Keratinocyte (primary cell): ENCODE measurements around the gene SLC8A1. TPM values are rescaled to one million over a fixed set of nuclear protein-coding genes. Genes with fewer than 3 reads are reported as not detected.

ENCODE experiments used
- DNase-seq: peaks from one replicate; pipeline ENCODE4 v3.0.0-alpha.2; 2011; ENCODE audit warnings: low read depth, missing footprints, low spot score
- FAIRE-seq: peaks from 2 replicates; lab custom pipeline; 2011; peaks lifted over from hg19 to GRCh38; lab: Jason Lieb, UNC
- H2AFZ ChIP-seq: 2 replicates; pipeline ENCODE4 v1.6.0; 2012; ENCODE audit warnings: low read length, control low read depth, inconsistent platforms; ENCODE audit not compliant: control insufficient read depth
- H3K27ac ChIP-seq: 2 replicates; pipeline ENCODE4 v1.5.1; 2011; ENCODE audit warnings: low read length; ENCODE audit not compliant: control insufficient read depth, insufficient read depth
- H3K27me3 ChIP-seq: 3 replicates; pipeline ENCODE4 v1.6.0; 2011; ENCODE audit warnings: low read length; ENCODE audit not compliant: control insufficient read depth, insufficient read depth; ENCODE audit errors: extremely low read depth
- H3K36me3 ChIP-seq, 2 experiments: 2 replicates in 1 of 2; 3 replicates in 1 of 2; pipeline ENCODE4 v1.5.1; 2011; ENCODE audit warnings: low read length in 2 of 2, mild to moderate bottlenecking in 1 of 2; ENCODE audit not compliant: control insufficient read depth in 2 of 2, insufficient read depth in 2 of 2; ENCODE audit errors: extremely low read depth in 1 of 2
- H3K4me1 ChIP-seq: 3 replicates; pipeline ENCODE4 v1.5.1; 2011; ENCODE audit warnings: low read length; ENCODE audit not compliant: control insufficient read depth, insufficient read depth; ENCODE audit errors: extremely low read depth
- H3K4me2 ChIP-seq: 3 replicates; pipeline ENCODE4 v1.6.0; 2011; ENCODE audit warnings: low read depth, low read length; ENCODE audit not compliant: control insufficient read depth, insufficient read depth; ENCODE audit errors: extremely low read depth
- H3K4me3 ChIP-seq, 3 experiments: fragments of 200-600 bp in 1 of 3; sonication (generic) in 1 of 3; 2 replicates in 2 of 3; 3 replicates in 1 of 3; pipeline ENCODE4 v1.5.1; 2011 to 2016; ENCODE audit warnings: low read length in 3 of 3, mild to moderate bottlenecking in 3 of 3, control low read depth in 2 of 3, inconsistent platforms in 1 of 3, low read depth in 1 of 3, mixed read lengths in 1 of 3, mixed run types in 1 of 3, moderate library complexity in 1 of 3; ENCODE audit not compliant: control insufficient read depth in 2 of 3, insufficient read depth in 2 of 3; ENCODE audit errors: extremely low read depth in 1 of 3
- H3K79me2 ChIP-seq: 2 replicates; pipeline ENCODE4 v1.6.0; 2012; ENCODE audit warnings: low read length; ENCODE audit not compliant: control insufficient read depth, insufficient read depth
- H3K9ac ChIP-seq: 3 replicates; pipeline ENCODE4 v1.6.0; 2011; ENCODE audit warnings: low read length; ENCODE audit not compliant: control insufficient read depth, insufficient read depth; ENCODE audit errors: extremely low read depth
- H3K9me1 ChIP-seq: 3 replicates; pipeline ENCODE4 v1.6.0; 2011; ENCODE audit warnings: low read length; ENCODE audit not compliant: control insufficient read depth, insufficient read depth; ENCODE audit errors: extremely low read depth
- H3K9me3 ChIP-seq: 2 replicates; pipeline ENCODE4 v1.5.1; 2012; ENCODE audit warnings: low read depth, low read length; ENCODE audit not compliant: control insufficient read depth
- H4K20me1 ChIP-seq: 3 replicates; pipeline ENCODE4 v1.6.0; 2011; ENCODE audit warnings: low read length; ENCODE audit not compliant: control insufficient read depth, insufficient read depth; ENCODE audit errors: extremely low read depth
- CTCF ChIP-seq, 3 experiments: IDR thresholded peaks in 1 of 3; conservative IDR thresholded peaks in 1 of 3; optimal IDR thresholded peaks in 1 of 3; 2 replicates in 2 of 3; 3 replicates in 1 of 3; pipeline versions ENCODE3 to v1.5.1; 2011; ENCODE audit warnings: low read length in 3 of 3, mild to moderate bottlenecking in 3 of 3, moderate library complexity in 2 of 3, control low read depth in 1 of 3, inconsistent platforms in 1 of 3; ENCODE audit not compliant: insufficient read depth in 2 of 3; ENCODE audit errors: extremely low read depth in 1 of 3
- EZH2 ChIP-seq: IDR thresholded peaks from one replicate; pipeline ENCODE4 v1.6.1; 2012; ENCODE audit warnings: inconsistent platforms, mild to moderate bottlenecking, low read length, moderate library complexity
- dilution Hi-C: fragments of 300-500 bp; cut with MboI; formaldehyde crosslinking; loops from one replicate; pipeline ENCODE4 v1.7.0; 2020; ENCODE audit warnings: low sequenced_read_pairs; ENCODE audit not compliant: extremely low pct_ligation_motif_present
- polyA plus RNA-seq, 5 experiments: library from polyadenylated mRNA; depleted of rRNA in 3 of 5; stranded (reverse) in 3 of 5; stranded (forward) in 1 of 5; unstranded in 1 of 5; fragments of >200 nt; gene quantifications; 1 replicate in 1 of 5; 2 replicates in 3 of 5; 3 replicates in 1 of 5; pipeline versions ENCODE4 v1.2.1 to v1.2.3, GENCODE V29; 2011 to 2012; ENCODE audit warnings: missing spikeins in 2 of 5, low read depth in 1 of 5, low replicate concordance in 1 of 5

Gene SLC8A1
- polyA plus RNA-seq, 1 donor (not counting 4 experiments of a cell fraction or from before 2014, with no cell fraction given): 2.7 TPM

GRCh38 chr2:40497251-40497859 lies 45.5 kb upstream of the SLC8A1 start:
- dilution Hi-C loops: no loop called here
- Histone ChIP-seq H3K27ac (no peak overlapping the region), H3K4me1 (no peaks in the 10 kb centered on the region), H3K9me1 (no peaks in the 10 kb centered on the region), H4K20me1 (no peaks in the 10 kb centered on the region), H3K9me3 (no peaks in the 10 kb centered on the region), H3K4me2 (no peak overlapping the region), H3K79me2 (no peaks in the 10 kb centered on the region), H3K4me3 (no peak overlapping the region), H3K27me3 (no peaks in the 10 kb centered on the region), H2AFZ (no peak overlapping the region), H3K36me3 (no peaks in the 10 kb centered on the region), H3K9ac (no peak overlapping the region)
- no peak for TF ChIP-seq CTCF (optimal IDR thresholded peaks at IDR 0.05 in 1 of 3, IDR thresholded peaks at IDR 0.05 in 1 of 3, conservative IDR thresholded peaks at IDR 0.05 in 1 of 3; ENCODE audit: extremely low read depth in 1 of 3, insufficient read depth in 2 of 3, low read length in 3 of 3)
- TF ChIP-seq EZH2: no peak
- no peak for DNase-seq
- no peak for FAIRE-seq

- Histone ChIP-seq H3K27ac (no peak overlapping the region), H3K4me2 (peak overlapping the region; percentile 74), H3K9ac (peak overlapping the region; percentile 8), H3K4me3 (peak overlapping the region in 2 of 3 experiments; percentile 60 to 72), H4K20me1 (no peaks in the 10 kb centered on the region), H3K36me3 (no peaks in the 10 kb centered on the region), H3K27me3 (no peaks in the 10 kb centered on the region), H3K79me2 (no peaks in the 10 kb centered on the region), H3K9me1 (no peaks in the 10 kb centered on the region), H2AFZ (peak overlapping the region; percentile 91), H3K4me1 (no peaks in the 10 kb centered on the region), H3K9me3 (no peaks in the 10 kb centered on the region)
- FAIRE-seq: no peak
- no peak for TF ChIP-seq EZH2
- no peak for TF ChIP-seq CTCF (optimal IDR thresholded peaks at IDR 0.05 in 1 of 3, IDR thresholded peaks at IDR 0.05 in 1 of 3, conservative IDR thresholded peaks at IDR 0.05 in 1 of 3; ENCODE audit: extremely low read depth in 1 of 3, insufficient read depth in 2 of 3, low read length in 3 of 3)
- no peak for DNase-seq
- dilution Hi-C loops: no loop called here
These were observed 37.7 kb upstream of the SLC8A1 start for GRCh38 chr2:40489678-40489960.
